ENCODE measurements around the gene SPPL2A.

DNA sequence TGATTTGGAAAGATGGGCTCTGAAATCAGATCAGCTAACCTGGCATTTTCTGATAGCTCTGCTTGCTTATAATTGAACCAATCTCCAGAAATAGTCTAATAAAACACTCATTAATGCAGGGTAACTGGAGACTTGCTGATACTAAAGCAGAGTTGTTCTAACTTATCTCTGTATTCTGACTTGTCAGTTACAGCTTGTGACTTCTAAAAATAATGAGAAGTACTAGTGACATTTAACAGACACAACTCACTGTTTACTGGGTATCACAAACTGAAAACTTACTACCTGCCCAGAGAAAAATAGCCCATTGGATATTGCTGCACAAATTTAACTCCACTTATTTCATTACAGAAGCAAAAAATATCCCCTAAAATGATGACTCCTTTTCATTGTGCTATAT lies 54.9 kb downstream of the SPPL2A start:
- TF ChIP-seq, protein P1, sequence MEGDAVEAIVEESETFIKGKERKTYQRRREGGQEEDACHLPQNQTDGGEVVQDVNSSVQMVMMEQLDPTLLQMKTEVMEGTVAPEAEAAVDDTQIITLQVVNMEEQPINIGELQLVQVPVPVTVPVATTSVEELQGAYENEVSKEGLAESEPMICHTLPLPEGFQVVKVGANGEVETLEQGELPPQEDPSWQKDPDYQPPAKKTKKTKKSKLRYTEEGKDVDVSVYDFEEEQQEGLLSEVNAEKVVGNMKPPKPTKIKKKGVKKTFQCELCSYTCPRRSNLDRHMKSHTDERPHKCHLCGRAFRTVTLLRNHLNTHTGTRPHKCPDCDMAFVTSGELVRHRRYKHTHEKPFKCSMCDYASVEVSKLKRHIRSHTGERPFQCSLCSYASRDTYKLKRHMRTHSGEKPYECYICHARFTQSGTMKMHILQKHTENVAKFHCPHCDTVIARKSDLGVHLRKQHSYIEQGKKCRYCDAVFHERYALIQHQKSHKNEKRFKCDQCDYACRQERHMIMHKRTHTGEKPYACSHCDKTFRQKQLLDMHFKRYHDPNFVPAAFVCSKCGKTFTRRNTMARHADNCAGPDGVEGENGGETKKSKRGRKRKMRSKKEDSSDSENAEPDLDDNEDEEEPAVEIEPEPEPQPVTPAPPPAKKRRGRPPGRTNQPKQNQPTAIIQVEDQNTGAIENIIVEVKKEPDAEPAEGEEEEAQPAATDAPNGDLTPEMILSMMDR (IDR thresholded peaks at IDR 0.05; ENCODE audit: low read length) = no peak
- TF ChIP-seq EZH2 (IDR thresholded peaks at IDR 0.05; ENCODE audit: borderline replicate concordance, low read length) = no peak

Data from OCI-LY1 (cell line).